Liver (tissue), 9 donors: ENCODE measurements around the gene INHBB. TPM values are rescaled to one million over a fixed set of nuclear protein-coding genes. Genes with fewer than 3 reads are reported as not detected.

Experiments
- DNase-seq: peaks from one replicate; pipeline ENCODE4 v3.0.0-alpha.2; 2017; ENCODE audit warnings: low spot score
- H3K27ac ChIP-seq, 2 donors: one replicate each; pipeline ENCODE4 v1.7.0; 2013; ENCODE audit warnings: inconsistent platforms in 2 of 2, low read length in 2 of 2, control low read depth in 1 of 2, low read depth in 1 of 2, mild to moderate bottlenecking in 1 of 2
- H3K27me3 ChIP-seq, 4 donors: one replicate each; pipeline versions ENCODE4 v1.6.1 to v1.7.0; 2013; ENCODE audit warnings: low read length in 3 of 4, inconsistent platforms in 1 of 4, mild to moderate bottlenecking in 1 of 4, moderate library complexity in 1 of 4; ENCODE audit not compliant: control insufficient read depth in 4 of 4, insufficient read depth in 4 of 4
- H3K36me3 ChIP-seq, 4 donors: one replicate each; pipeline versions ENCODE4 v1.6.1 to v1.7.0; 2013; ENCODE audit warnings: low read length in 3 of 4, mild to moderate bottlenecking in 3 of 4, low read depth in 1 of 4, moderate library complexity in 1 of 4; ENCODE audit not compliant: control insufficient read depth in 4 of 4, insufficient read depth in 3 of 4
- H3K4me1 ChIP-seq, 4 donors: one replicate each; pipeline versions ENCODE4 v1.6.1 to v1.7.0; 2013; ENCODE audit warnings: low read length in 3 of 4, mild to moderate bottlenecking in 3 of 4, moderate library complexity in 1 of 4; ENCODE audit not compliant: control insufficient read depth in 4 of 4, insufficient read depth in 4 of 4
- H3K4me3 ChIP-seq, 3 donors: one replicate each; pipeline versions ENCODE4 v1.6.1 to v1.7.0; 2013; ENCODE audit warnings: low read length in 3 of 3, control low read depth in 1 of 3, low read depth in 1 of 3, mild to moderate bottlenecking in 1 of 3
- H3K9ac ChIP-seq, 2 donors: one replicate each; pipeline ENCODE4 v1.7.0; 2013; ENCODE audit warnings: low read length in 2 of 2, mild to moderate bottlenecking in 2 of 2, moderate library complexity in 2 of 2, control low read depth in 1 of 2, low read depth in 1 of 2
- H3K9me3 ChIP-seq, 4 donors: one replicate each; pipeline versions ENCODE4 v1.6.1 to v1.7.0; 2013; ENCODE audit warnings: low read length in 3 of 4; ENCODE audit not compliant: control insufficient read depth in 4 of 4
- CTCF ChIP-seq: fragments of 150-350 bp; IDR thresholded peaks from 2 replicates; pipeline ENCODE4 v1.5.1; 2017; ENCODE audit warnings: improper control_type of control experiment, low read depth, low read length; ENCODE audit not compliant: missing input control
- EGR1 ChIP-seq, 2 donors: IDR thresholded peaks; 2 replicates each; pipeline ENCODE4 v1.6.1; 2016 to 2018; ENCODE audit warnings: antibody characterized with exemption in 2 of 2, low read depth in 2 of 2
- FOXA2 ChIP-seq: IDR thresholded peaks from 2 replicates; pipeline ENCODE4 v1.6.1; 2016; ENCODE audit warnings: antibody characterized with exemption
- JUND ChIP-seq, 2 donors: IDR thresholded peaks; 2 replicates each; pipeline ENCODE4 v1.6.1; 2016; ENCODE audit warnings: antibody characterized with exemption in 2 of 2
- RAD21 ChIP-seq, 2 donors: IDR thresholded peaks; 2 replicates each; pipeline ENCODE4 v1.6.1; 2016; ENCODE audit warnings: antibody characterized with exemption in 2 of 2, mild to moderate bottlenecking in 2 of 2
- REST ChIP-seq: IDR thresholded peaks from 2 replicates; pipeline ENCODE4 v1.6.1; 2016; ENCODE audit warnings: antibody characterized with exemption, mild to moderate bottlenecking
- SP1 ChIP-seq: IDR thresholded peaks from 2 replicates; pipeline ENCODE4 v1.6.1; 2018; ENCODE audit warnings: antibody characterized with exemption, mild to moderate bottlenecking
- YY1 ChIP-seq: IDR thresholded peaks from 2 replicates; pipeline ENCODE4 v1.6.1; 2016; ENCODE audit warnings: antibody characterized with exemption, mild to moderate bottlenecking
- ZBTB33 ChIP-seq: IDR thresholded peaks from 2 replicates; pipeline ENCODE4 v1.6.1; 2016; ENCODE audit warnings: antibody characterized with exemption
- WGBS: extraction: QIAGEN DNeasy Blood & Tissue Kit; methylation state at CpG from one replicate; pipeline ENCODE4 v1.1.7; 2013; 5-methylcytosine and 5-hydroxymethylcytosine counted together
- polyA plus RNA-seq, 2 donors: library from polyadenylated mRNA; stranded (reverse) in 1 of 2; unstranded in 1 of 2; fragments of 200-250 nt in 1 of 2; fragments of >200 nt in 1 of 2; fragmentation: Nextera tagmentation in 1 of 2; extraction: Ambion mirVana in 1 of 2; gene quantifications; one replicate each; pipeline versions ENCODE4 v1.2.1 to v1.2.3, GENCODE V29; 2013 to 2015
- total RNA-seq, 2 donors: library from RNA; depleted of rRNA; stranded (reverse); fragments of >200 nt; gene quantifications; one replicate each; pipeline ENCODE4 v1.2.3, GENCODE V29; 2014
- donor health status: healthy.
- donor health status: healthy.
- donor health status: healthy.
- donor health status: healthy.
- donor health status: healthy.

The INHBB gene
- total and polyA plus RNA-seq, 4 donors, result 0.36 to 7.4 (median 2.1) TPM

- Histone ChIP-seq H3K36me3 (no peaks in the 10 kb centered on the region), H3K4me1 (no peaks in the 10 kb centered on the region), H3K27ac (no peak overlapping the region), H3K4me3 (no peak overlapping the region), H3K27me3 (no peaks in the 10 kb centered on the region), H3K9me3 (no peaks in the 10 kb centered on the region), H3K9ac (no peak overlapping the region)
- WGBS, result 78% methylated on average over 25 of the region's 25 CpGs
- no peak for DNase-seq
- no peak for TF ChIP-seq REST
- no peak for TF ChIP-seq EGR1 (IDR thresholded peaks at IDR 0.05; ENCODE audit: low read depth in 2 of 2)
- TF ChIP-seq FOXA2, result no peak
- TF ChIP-seq SP1, result no peak
- no peak for TF ChIP-seq JUND (IDR thresholded peaks at IDR 0.05)
- no peak for TF ChIP-seq YY1
Observed at GRCh38 chr2:120396861-120397811, 51.2 kb downstream of the INHBB start.

- 78% methylated on average over 18 of the region's 18 CpGs for WGBS
- DNase-seq, result no peak
- H3K4me1 ChIP-seq, result no peaks in the 10 kb centered on the region
- no peaks in the 10 kb centered on the region for H3K36me3 ChIP-seq
- no peak overlapping the region for H3K27ac ChIP-seq
- H3K9ac ChIP-seq, result no peak overlapping the region
- no peaks in the 10 kb centered on the region for H3K27me3 ChIP-seq
- H3K4me3 ChIP-seq, result no peak overlapping the region
- TF ChIP-seq ZBTB33 (no peak), CTCF (no peak), FOXA2 (no peak), RAD21 (IDR thresholded peaks at IDR 0.05) (no peak)
- no peaks in the 10 kb centered on the region for H3K9me3 ChIP-seq
Observed at GRCh38 chr2:120398051-120398995, 52.4 kb downstream of the INHBB start.
